OCI-LY7 (cell line): ENCODE results near the gene IL17RD. TPM values are rescaled to one million over a fixed set of nuclear protein-coding genes. Genes with fewer than 3 reads are reported as not detected.

Source experiments
- BruUV-seq: library from RNA; stranded (reverse); fragments of 400-500 nt; replicated peaks from 2 replicates; lab custom pipeline; 2021; lab: Mats Ljungman, UMichigan
- CTCF ChIA-PET: fragments of 300-600 bp; sonication (Branson Sonifier 250); formaldehyde crosslinking; loops from one replicate; lab custom pipeline; 2022; ENCODE audit warnings: antibody characterized with exemption; ENCODE audit not compliant: unreplicated experiment; lab: Charles Lee
- POLR2A ChIA-PET: fragments of 300-600 bp; sonication (Branson Sonifier 250); formaldehyde crosslinking; loops from one replicate; lab custom pipeline; 2022; ENCODE audit warnings: antibody characterized with exemption; lab: Charles Lee
- DNase-seq: peaks from one replicate; pipeline ENCODE4 v3.0.0-alpha.2; 2015; ENCODE audit warnings: low spot score
- H2AFZ ChIP-seq: fragments of 200-600 bp; sonication (generic), shearing (Covaris generic); 2 replicates; pipeline ENCODE4 v1.6.1; 2014; ENCODE audit warnings: mild to moderate bottlenecking, antibody characterized with exemption, low read length, moderate library complexity
- H3K27ac ChIP-seq: fragments of 200-600 bp; sonication (generic); 2 replicates; pipeline ENCODE4 v1.5.1; 2014; ENCODE audit warnings: mixed run types, low read depth, mild to moderate bottlenecking, moderate library complexity, low read length, inconsistent platforms; ENCODE audit not compliant: poor library complexity, severe bottlenecking
- H3K36me3 ChIP-seq: fragments of 200-600 bp; sonication (generic); 2 replicates; pipeline ENCODE4 v1.6.1; 2014; ENCODE audit warnings: mild to moderate bottlenecking, antibody characterized with exemption, low read length, moderate library complexity, mixed read lengths; ENCODE audit not compliant: insufficient read depth
- H3K4me1 ChIP-seq: fragments of 200-600 bp; sonication (generic); 2 replicates; pipeline ENCODE4 v1.5.1; 2014; ENCODE audit warnings: mild to moderate bottlenecking, low read length; ENCODE audit not compliant: insufficient read depth, poor library complexity, severe bottlenecking
- H3K4me2 ChIP-seq: fragments of 200-600 bp; sonication (generic); 2 replicates; pipeline ENCODE4 v1.6.1; 2014; ENCODE audit warnings: mild to moderate bottlenecking, low read length
- H3K4me3 ChIP-seq: fragments of 200-600 bp; sonication (generic); 2 replicates; pipeline ENCODE4 v1.5.1; 2014; ENCODE audit warnings: mild to moderate bottlenecking, low read depth, low read length; ENCODE audit not compliant: poor library complexity, severe bottlenecking
- H3K79me2 ChIP-seq: fragments of 200-600 bp; sonication (generic); 2 replicates; pipeline ENCODE4 v1.6.1; 2016; ENCODE audit warnings: low read depth, mild to moderate bottlenecking, low read length, moderate library complexity, mixed read lengths; ENCODE audit not compliant: insufficient read depth
- H3K9me2 ChIP-seq: fragments of 200-600 bp; sonication (generic); 2 replicates; pipeline ENCODE4 v1.6.1; 2016; ENCODE audit warnings: mild to moderate bottlenecking, low read length, mixed read lengths; ENCODE audit not compliant: insufficient read depth
- H3K9me3 ChIP-seq: fragments of 200-600 bp; sonication (generic); 2 replicates; pipeline ENCODE4 v1.6.1; 2014; ENCODE audit warnings: mild to moderate bottlenecking, mixed run types, low read length, mixed read lengths
- H4K20me1 ChIP-seq: fragments of 200-600 bp; sonication (generic); 2 replicates; pipeline ENCODE4 v1.6.1; 2014; ENCODE audit warnings: mild to moderate bottlenecking, antibody characterized with exemption, low read length, moderate library complexity, mixed read lengths; ENCODE audit not compliant: insufficient read depth
- EZH2phosphoT487 ChIP-seq: fragments of 200-600 bp; sonication (generic); IDR thresholded peaks from 2 replicates; pipeline ENCODE4 v1.6.1; 2018; ENCODE audit warnings: low read depth, borderline replicate concordance, mild to moderate bottlenecking, mixed run types, antibody characterized with exemption, low read length, moderate library complexity, mixed read lengths
- intact Hi-C: fragments of 100-400 bp; cut with micrococcal nuclease; formaldehyde crosslinking; loops from one replicate; pipeline ENCODE4 v1.10.0; 2022; ENCODE audit not compliant: unreplicated experiment
- total RNA-seq, 2 experiments: library from RNA; depleted of rRNA in 1 of 2; stranded (reverse); fragments of >200 nt in 1 of 2; shearing (Covaris generic) in 1 of 2; gene quantifications; 2 replicates each; pipeline ENCODE4 v1.2.3, GENCODE V29; 2014 to 2022
- TF ChIP-seq, protein P1 (sequence below): fragments of 200-600 bp; sonication (generic); conservative IDR thresholded peaks from 2 replicates; pipeline ENCODE4 v1.5.1; 2014; ENCODE audit warnings: mild to moderate bottlenecking, antibody characterized with exemption, low read length, moderate library complexity, mixed read lengths

The IL17RD gene
- total RNA-seq, 2 experiments from 2014 or later = 0.06 to 0.36 TPM

GRCh38 chr3:57118254-57118653, 46.9 kb downstream of the IL17RD start:
- DNase-seq = no peak
- ChIA-PET CTCF (no interaction called here), POLR2A (interaction anchor here (0.6 to 0.7 kb wide), 2 partner anchors 79 to 320 kb away, joined by 3 to 5 read pairs; no protein-coding TSS in a partner anchor)
- Histone ChIP-seq H3K9me2 (no peaks in the 10 kb centered on the region), H3K27ac (no peak overlapping the region), H4K20me1 (no peaks in the 10 kb centered on the region), H3K4me1 (peaks cover 10% of the 10 kb centered on the region), H3K4me3 (no peak overlapping the region), H2AFZ (peak overlapping the region; percentile 31; the same call in 1 of the 2 replicates), H3K36me3 (no peaks in the 10 kb centered on the region), H3K79me2 (no peaks in the 10 kb centered on the region), H3K9me3 (no peaks in the 10 kb centered on the region), H3K4me2 (no peak overlapping the region)
- TF ChIP-seq, protein P1, sequence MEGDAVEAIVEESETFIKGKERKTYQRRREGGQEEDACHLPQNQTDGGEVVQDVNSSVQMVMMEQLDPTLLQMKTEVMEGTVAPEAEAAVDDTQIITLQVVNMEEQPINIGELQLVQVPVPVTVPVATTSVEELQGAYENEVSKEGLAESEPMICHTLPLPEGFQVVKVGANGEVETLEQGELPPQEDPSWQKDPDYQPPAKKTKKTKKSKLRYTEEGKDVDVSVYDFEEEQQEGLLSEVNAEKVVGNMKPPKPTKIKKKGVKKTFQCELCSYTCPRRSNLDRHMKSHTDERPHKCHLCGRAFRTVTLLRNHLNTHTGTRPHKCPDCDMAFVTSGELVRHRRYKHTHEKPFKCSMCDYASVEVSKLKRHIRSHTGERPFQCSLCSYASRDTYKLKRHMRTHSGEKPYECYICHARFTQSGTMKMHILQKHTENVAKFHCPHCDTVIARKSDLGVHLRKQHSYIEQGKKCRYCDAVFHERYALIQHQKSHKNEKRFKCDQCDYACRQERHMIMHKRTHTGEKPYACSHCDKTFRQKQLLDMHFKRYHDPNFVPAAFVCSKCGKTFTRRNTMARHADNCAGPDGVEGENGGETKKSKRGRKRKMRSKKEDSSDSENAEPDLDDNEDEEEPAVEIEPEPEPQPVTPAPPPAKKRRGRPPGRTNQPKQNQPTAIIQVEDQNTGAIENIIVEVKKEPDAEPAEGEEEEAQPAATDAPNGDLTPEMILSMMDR = no peak
- no peak for TF ChIP-seq EZH2phosphoT487
- intact Hi-C loops = no loop called here
- no TSS peak for BruUV-seq

DNA sequence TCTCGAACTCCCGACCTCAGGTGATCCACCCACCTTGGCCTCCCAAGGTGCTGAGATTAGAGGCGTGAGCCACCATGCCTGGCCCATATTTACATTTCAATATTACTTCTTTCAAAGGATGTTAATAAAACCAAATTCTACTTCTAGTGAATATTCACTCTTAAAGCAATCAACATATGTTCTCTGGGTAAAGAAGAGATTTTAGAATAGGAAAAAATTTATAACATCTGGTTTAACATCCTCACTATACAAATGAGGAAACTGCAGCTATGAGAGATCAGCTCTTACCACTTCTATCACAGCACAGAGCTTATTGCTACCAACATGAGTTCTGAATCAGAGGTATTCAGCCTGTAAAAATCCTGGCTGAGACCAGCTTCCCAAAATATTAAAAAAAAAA, 48.7 kb downstream of the IL17RD start:
- no peaks in the 10 kb centered on the region for H4K20me1 ChIP-seq
- ChIA-PET POLR2A (interaction anchor here (0.6 to 0.7 kb wide), 4 partner anchors 10 to 172 kb away, joined by 3 to 5 read pairs (median 5); no protein-coding TSS in a partner anchor), CTCF (no interaction called here)
- no TSS peak for BruUV-seq
- H3K9me3 ChIP-seq = no peaks in the 10 kb centered on the region
- no peak overlapping the region for H3K4me3 ChIP-seq
- peaks cover 10% of the 10 kb centered on the region for H3K4me1 ChIP-seq
- TF ChIP-seq, protein P1 = no peak
- no peak for TF ChIP-seq EZH2phosphoT487
- H3K27ac ChIP-seq = no peak overlapping the region
- no peaks in the 10 kb centered on the region for H3K9me2 ChIP-seq
- H2AFZ ChIP-seq = no peak overlapping the region
- H3K79me2 ChIP-seq = no peaks in the 10 kb centered on the region
- DNase-seq = no peak
- H3K36me3 ChIP-seq = no peaks in the 10 kb centered on the region
- H3K4me2 ChIP-seq = no peak overlapping the region
- intact Hi-C loops = no loop called here

DNA sequence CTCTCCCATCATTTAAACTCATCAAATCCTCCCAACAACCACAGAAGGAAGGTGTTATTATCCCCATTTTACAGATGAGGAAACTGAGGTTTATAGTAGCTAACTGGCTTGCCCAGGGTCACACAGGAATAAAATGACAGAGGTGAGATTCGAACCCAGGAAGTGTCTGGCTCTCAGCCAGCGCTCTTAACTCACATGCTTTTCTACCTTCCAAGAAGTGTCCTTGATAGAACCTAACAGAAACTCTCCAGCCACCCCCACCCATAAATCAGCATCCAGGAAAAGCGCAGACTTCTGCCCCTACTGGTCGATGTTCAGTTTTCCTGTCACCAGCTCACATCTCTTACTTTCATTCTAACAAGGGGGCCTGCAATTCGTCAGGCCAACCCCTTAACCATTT, 52.9 kb downstream of the IL17RD start:
- Histone ChIP-seq H3K36me3 (no peaks in the 10 kb centered on the region), H3K4me2 (no peak overlapping the region), H4K20me1 (no peaks in the 10 kb centered on the region), H3K4me3 (no peak overlapping the region), H3K27ac (no peak overlapping the region), H2AFZ (0 out of 2 replicates have a peak overlapping the region, but pooled peaks have one; percentile 19), H3K9me3 (no peaks in the 10 kb centered on the region), H3K9me2 (no peaks in the 10 kb centered on the region), H3K4me1 (peaks cover 10% of the 10 kb centered on the region), H3K79me2 (no peaks in the 10 kb centered on the region)
- peak; percentile 28 for DNase-seq
- no TSS peak for BruUV-seq
- TF ChIP-seq, protein P1 = peak; percentile 77
- no peak for TF ChIP-seq EZH2phosphoT487
- intact Hi-C loops = no loop called here
- ChIA-PET POLR2A (interaction anchor here (0.6 to 1.0 kb wide), 2 partner anchors 55 to 85 kb away, joined by 3 to 4 read pairs; no protein-coding TSS in a partner anchor), CTCF (no interaction called here)
